Fibroblast of lung (primary cell): ENCODE measurements around the gene PIK3R1. TPM values are rescaled to one million over a fixed set of nuclear protein-coding genes. Genes with fewer than 3 reads are reported as not detected.

Experiments used
- DNase-seq, 2 donors: peaks; one replicate each; pipeline versions ENCODE4 v3.0.0 to v3.0.0-alpha.2; 2010; ENCODE audit warnings: low read depth in 2 of 2
- H2AFZ ChIP-seq: 2 replicates; pipeline ENCODE4 v1.5.1; 2012; ENCODE audit warnings: low read length, control low read depth, inconsistent platforms
- H3K27ac ChIP-seq: 2 replicates; pipeline ENCODE4 v1.5.1; 2011; ENCODE audit warnings: low read length, control low read depth; ENCODE audit not compliant: insufficient read depth
- H3K27me3 ChIP-seq: 2 replicates; pipeline ENCODE4 v1.5.1; 2011; ENCODE audit warnings: mild to moderate bottlenecking, low read length; ENCODE audit not compliant: control insufficient read depth, insufficient read depth
- H3K36me3 ChIP-seq: 2 replicates; pipeline ENCODE4 v1.5.1; 2011; ENCODE audit warnings: low read length; ENCODE audit not compliant: control insufficient read depth, insufficient read depth
- H3K4me1 ChIP-seq: 2 replicates; pipeline ENCODE4 v1.5.1; 2011; ENCODE audit warnings: low read length; ENCODE audit not compliant: control insufficient read depth, insufficient read depth; ENCODE audit errors: extremely low read depth
- H3K4me2 ChIP-seq: 2 replicates; pipeline ENCODE4 v1.5.1; 2011; ENCODE audit warnings: low read length, control low read depth; ENCODE audit not compliant: insufficient read depth; ENCODE audit errors: extremely low read depth
- H3K4me3 ChIP-seq, 4 experiments: fragments of 200-600 bp in 1 of 4; sonication (generic) in 1 of 4; replicated peaks in 1 of 4; 2 replicates each; pipeline ENCODE4 v1.5.1; 2011 to 2016; ENCODE audit warnings: low read length in 4 of 4, low read depth in 3 of 4, mild to moderate bottlenecking in 3 of 4, control low read depth in 2 of 4, inconsistent platforms in 1 of 4, mixed read lengths in 1 of 4; ENCODE audit not compliant: insufficient read depth in 1 of 4; ENCODE audit errors: control extremely low read depth in 1 of 4
- H3K79me2 ChIP-seq: 2 replicates; pipeline ENCODE4 v1.5.1; 2012; ENCODE audit warnings: mild to moderate bottlenecking, low read length, inconsistent platforms; ENCODE audit not compliant: control insufficient read depth, insufficient read depth
- H3K9ac ChIP-seq: 2 replicates; pipeline ENCODE4 v1.5.1; 2011; ENCODE audit warnings: mild to moderate bottlenecking, low read length, control low read depth; ENCODE audit not compliant: insufficient read depth
- H3K9me3 ChIP-seq: 2 replicates; pipeline ENCODE4 v1.5.1; 2012; ENCODE audit warnings: low read depth, low read length; ENCODE audit not compliant: control insufficient read depth, insufficient read depth
- H4K20me1 ChIP-seq: 2 replicates; pipeline ENCODE4 v1.5.1; 2011; ENCODE audit warnings: low read length; ENCODE audit not compliant: control insufficient read depth, insufficient read depth; ENCODE audit errors: extremely low read depth
- EZH2 ChIP-seq: IDR thresholded peaks from 2 replicates; pipeline ENCODE4 v1.5.1; 2012; ENCODE audit warnings: low read length, control low read depth, mild to moderate bottlenecking; ENCODE audit errors: missing control alignments
- polyA plus RNA-seq, 2 donors: library from polyadenylated mRNA; depleted of rRNA in 1 of 2; stranded (reverse) in 1 of 2; unstranded in 1 of 2; fragments of >200 nt; gene quantifications; 2 replicates each; pipeline ENCODE4 v1.2.1, GENCODE V29; 2011 to 2012; ENCODE audit warnings: missing spikeins in 1 of 2
- total RNA-seq: library from RNA; depleted of rRNA; stranded (reverse); fragments of >200 nt; gene quantifications from 2 replicates; pipeline ENCODE4 v1.2.1, GENCODE V29; 2014
- TF ChIP-seq, protein P1 (sequence below), 2 donors: IDR thresholded peaks in 1 of 2; conservative IDR thresholded peaks in 1 of 2; 1 replicate in 1 of 2; 2 replicates in 1 of 2; pipeline ENCODE4 v1.5.1; 2011 to 2012; ENCODE audit warnings: low read length in 2 of 2, control low read depth in 1 of 2, inconsistent platforms in 1 of 2, low read depth in 1 of 2, mild to moderate bottlenecking in 1 of 2

Gene PIK3R1
- total and polyA plus RNA-seq, 2 donors (not counting 1 experiment from before 2014, with no cell fraction given) = 17.7 to 36.3 TPM

DNA sequence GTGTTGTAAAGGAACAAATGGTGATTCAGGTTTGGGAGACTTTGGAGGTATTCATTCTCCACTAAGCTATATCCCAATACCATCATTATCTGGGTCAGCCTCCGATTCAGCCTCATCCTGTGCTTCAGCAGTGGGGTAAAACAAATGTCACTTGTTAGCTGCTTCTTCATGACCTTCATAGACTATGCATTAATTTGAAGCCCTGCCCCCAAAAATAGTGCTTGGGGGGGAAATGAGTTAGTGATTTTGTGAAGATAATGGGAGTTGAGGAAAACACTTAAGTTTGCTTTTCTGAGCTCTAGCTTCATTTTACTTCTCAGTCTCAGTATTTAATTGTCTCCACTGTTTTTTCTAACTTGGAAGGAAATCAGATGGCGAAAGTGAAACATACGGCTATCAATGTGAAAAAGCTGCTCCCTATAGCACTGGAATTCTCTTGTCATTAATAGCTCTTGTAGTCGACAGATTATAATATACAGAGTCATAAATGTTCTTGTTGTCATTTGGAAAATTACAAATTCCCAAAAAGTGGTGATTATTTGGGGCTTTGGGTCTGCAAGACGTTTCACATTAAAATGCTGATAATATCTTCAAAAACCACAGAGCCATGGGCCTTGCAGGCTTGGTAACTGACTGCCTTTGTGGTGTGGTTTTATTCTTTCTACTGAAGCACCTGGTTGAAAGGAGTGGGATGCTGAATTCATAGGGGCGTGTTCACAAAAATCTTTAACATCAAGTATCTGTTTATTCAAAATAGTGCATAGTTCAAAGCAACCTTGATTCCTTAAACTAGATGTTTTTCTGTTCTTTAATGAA is 40.0 kb downstream of the PIK3R1 start:
- peaks cover 18% of the 10 kb centered on the region for H3K4me1 ChIP-seq
- no peak overlapping the region for H2AFZ ChIP-seq
- no peaks in the 10 kb centered on the region for H3K27me3 ChIP-seq
- H3K79me2 ChIP-seq = peaks cover 17% of the 10 kb centered on the region
- no peak for DNase-seq
- TF ChIP-seq EZH2 = no peak
- TF ChIP-seq, protein P1, sequence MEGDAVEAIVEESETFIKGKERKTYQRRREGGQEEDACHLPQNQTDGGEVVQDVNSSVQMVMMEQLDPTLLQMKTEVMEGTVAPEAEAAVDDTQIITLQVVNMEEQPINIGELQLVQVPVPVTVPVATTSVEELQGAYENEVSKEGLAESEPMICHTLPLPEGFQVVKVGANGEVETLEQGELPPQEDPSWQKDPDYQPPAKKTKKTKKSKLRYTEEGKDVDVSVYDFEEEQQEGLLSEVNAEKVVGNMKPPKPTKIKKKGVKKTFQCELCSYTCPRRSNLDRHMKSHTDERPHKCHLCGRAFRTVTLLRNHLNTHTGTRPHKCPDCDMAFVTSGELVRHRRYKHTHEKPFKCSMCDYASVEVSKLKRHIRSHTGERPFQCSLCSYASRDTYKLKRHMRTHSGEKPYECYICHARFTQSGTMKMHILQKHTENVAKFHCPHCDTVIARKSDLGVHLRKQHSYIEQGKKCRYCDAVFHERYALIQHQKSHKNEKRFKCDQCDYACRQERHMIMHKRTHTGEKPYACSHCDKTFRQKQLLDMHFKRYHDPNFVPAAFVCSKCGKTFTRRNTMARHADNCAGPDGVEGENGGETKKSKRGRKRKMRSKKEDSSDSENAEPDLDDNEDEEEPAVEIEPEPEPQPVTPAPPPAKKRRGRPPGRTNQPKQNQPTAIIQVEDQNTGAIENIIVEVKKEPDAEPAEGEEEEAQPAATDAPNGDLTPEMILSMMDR (conservative IDR thresholded peaks at IDR 0.05 in 1 of 2, IDR thresholded peaks at IDR 0.05 in 1 of 2; ENCODE audit: low read depth in 1 of 2, low read length in 2 of 2) = no peak
- H3K36me3 ChIP-seq = no peaks in the 10 kb centered on the region
- no peaks in the 10 kb centered on the region for H3K9me3 ChIP-seq
- no peak overlapping the region for H3K4me3 ChIP-seq
- H3K9ac ChIP-seq = no peak overlapping the region
- no peaks in the 10 kb centered on the region for H4K20me1 ChIP-seq
- no peak overlapping the region for H3K27ac ChIP-seq
- peak overlapping the region; percentile 76 for H3K4me2 ChIP-seq

DNA sequence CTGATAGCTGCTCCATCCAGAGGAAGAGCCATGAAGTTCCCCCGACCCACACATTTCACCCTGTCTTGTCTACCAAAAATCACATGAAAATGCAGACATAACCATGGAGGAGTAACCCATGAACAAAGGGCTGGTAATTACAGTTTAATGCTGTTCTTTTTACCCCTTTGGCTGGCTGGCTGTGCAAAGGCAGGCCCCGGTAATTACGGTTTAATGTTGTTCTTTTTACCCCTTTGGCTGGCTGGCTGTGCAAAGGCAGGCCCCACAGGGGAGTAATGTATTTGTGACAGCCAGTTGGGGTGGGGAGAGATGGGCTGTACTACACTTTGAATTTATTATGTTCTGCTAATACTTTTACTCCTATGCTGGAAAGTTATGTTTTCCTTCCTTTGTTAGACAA is 41.7 kb downstream of the PIK3R1 start:
- Histone ChIP-seq H3K4me2 (no peak overlapping the region), H4K20me1 (no peaks in the 10 kb centered on the region), H3K9ac (no peak overlapping the region), H3K27ac (no peak overlapping the region), H2AFZ (no peak overlapping the region), H3K4me3 (no peak overlapping the region), H3K36me3 (no peaks in the 10 kb centered on the region), H3K4me1 (peaks cover 12% of the 10 kb centered on the region), H3K9me3 (no peaks in the 10 kb centered on the region), H3K27me3 (no peaks in the 10 kb centered on the region), H3K79me2 (peaks cover 16% of the 10 kb centered on the region)
- DNase-seq = no peak
- TF ChIP-seq EZH2 = no peak
- TF ChIP-seq, protein P1 (conservative IDR thresholded peaks at IDR 0.05 in 1 of 2, IDR thresholded peaks at IDR 0.05 in 1 of 2; ENCODE audit: low read depth in 1 of 2, low read length in 2 of 2) = no peak

DNA sequence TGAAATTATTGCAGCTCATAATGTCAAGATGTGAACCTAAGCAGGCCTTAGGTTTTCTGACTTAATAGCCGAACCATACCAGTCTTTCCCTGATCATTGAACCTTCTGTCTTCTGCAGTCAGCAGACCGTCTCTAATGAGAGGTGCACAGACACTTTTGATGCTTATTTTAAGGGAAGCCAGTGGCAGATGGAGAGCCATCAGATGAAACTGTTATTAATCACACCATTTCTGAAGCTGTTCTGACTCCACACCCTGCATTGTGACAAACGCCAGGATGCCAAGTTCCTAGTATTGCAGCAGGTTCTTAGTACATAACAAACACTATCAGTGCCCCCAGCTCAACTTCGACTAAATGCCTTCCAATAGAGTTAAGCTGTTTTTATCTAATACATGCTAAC is 43.0 kb downstream of the PIK3R1 start:
- no peak overlapping the region for H3K9ac ChIP-seq
- TF ChIP-seq, protein P1 (conservative IDR thresholded peaks at IDR 0.05 in 1 of 2, IDR thresholded peaks at IDR 0.05 in 1 of 2; ENCODE audit: low read depth in 1 of 2, low read length in 2 of 2) = no peak
- TF ChIP-seq EZH2 = no peak
- H3K4me2 ChIP-seq = no peak overlapping the region
- peaks cover 14% of the 10 kb centered on the region for H3K4me1 ChIP-seq
- H3K79me2 ChIP-seq = peaks cover 16% of the 10 kb centered on the region
- no peaks in the 10 kb centered on the region for H3K27me3 ChIP-seq
- no peaks in the 10 kb centered on the region for H4K20me1 ChIP-seq
- no peaks in the 10 kb centered on the region for H3K36me3 ChIP-seq
- H3K9me3 ChIP-seq = no peaks in the 10 kb centered on the region
- DNase-seq = no peak
- no peak overlapping the region for H3K27ac ChIP-seq
- no peak overlapping the region for H3K4me3 ChIP-seq
- no peak overlapping the region for H2AFZ ChIP-seq
